ENCODE results near the gene ZMYND19.
"Not testable (repeated sequence)": the region's sequence is repeated elsewhere in the genome, so short reads cannot be mapped to it uniquely, and the experiment has no call there.

The ZMYND19 gene

GRCh38 chr9:137589441-137590122 lies 730 bp downstream of the ZMYND19 start:
- DNase-seq (ENCODE audit: low read depth in 2 of 2): no peak

GRCh38 chr9:137588891-137589290 lies 1.4 kb downstream of the ZMYND19 start:
- DNase-seq (ENCODE audit: low read depth in 2 of 2): no peak

- DNase-seq (ENCODE audit: low read depth in 2 of 2): no peak
Measured at GRCh38 chr9:137588311-137588710, 2.0 kb downstream of the ZMYND19 start.

GRCh38 chr9:137586854-137587253 lies 3.5 kb downstream of the ZMYND19 start:
- DNase-seq (ENCODE audit: low read depth in 2 of 2): no peak

- DNase-seq (ENCODE audit: low read depth in 2 of 2): no peak
Measured at GRCh38 chr9:137583957-137584356, 6.4 kb downstream of the ZMYND19 start.

- no peak for DNase-seq (ENCODE audit: low read depth in 2 of 2)
Measured at GRCh38 chr9:137583347-137583746, 7.0 kb downstream of the ZMYND19 start.

- no peak for DNase-seq (ENCODE audit: low read depth in 2 of 2)
Measured at GRCh38 chr9:137582286-137582860, 7.9 kb downstream of the ZMYND19 start.

- DNase-seq (ENCODE audit: low read depth in 2 of 2): no peak
Measured at GRCh38 chr9:137581361-137582285, 8.7 kb downstream of the ZMYND19 start.

GRCh38 chr9:137580954-137581322 lies 9.4 kb downstream of the ZMYND19 start:
- no peak for DNase-seq (ENCODE audit: low read depth in 2 of 2)

GRCh38 chr9:137580209-137580953 lies 9.9 kb downstream of the ZMYND19 start:
- DNase-seq (ENCODE audit: low read depth in 2 of 2): no peak

- DNase-seq (ENCODE audit: low read depth in 2 of 2): no peak
Measured at GRCh38 chr9:137579259-137579604, 11.1 kb downstream of the ZMYND19 start.

- DNase-seq (ENCODE audit: low read depth in 2 of 2): peak; percentile 83 to 92
Measured at GRCh38 chr9:137578518-137579258, 11.6 kb downstream of the ZMYND19 start, which contains the start of gene DPH7. Gene DPH7 (minus strand): TSS chr9:137578925. CDS start chr9:137578777, 148 bp downstream.

- no peak for DNase-seq (ENCODE audit: low read depth in 2 of 2)
Measured at GRCh38 chr9:137575716-137576411, 14.4 kb downstream of the ZMYND19 start.

- DNase-seq (ENCODE audit: low read depth in 2 of 2): no peak
Measured at GRCh38 chr9:137575364-137575715, 15.0 kb downstream of the ZMYND19 start.

- DNase-seq (ENCODE audit: low read depth in 2 of 2): no peak
Measured at GRCh38 chr9:137574192-137574591, 16.1 kb downstream of the ZMYND19 start.

GRCh38 chr9:137570566-137570965 lies 19.7 kb downstream of the ZMYND19 start:
- no peak for DNase-seq (ENCODE audit: low read depth in 2 of 2)

- DNase-seq (ENCODE audit: low read depth in 2 of 2): no peak
Measured at GRCh38 chr9:137569609-137570203, 20.6 kb downstream of the ZMYND19 start.

- DNase-seq (ENCODE audit: low read depth in 2 of 2): not testable (repeated sequence)
Measured at GRCh38 chr9:137568445-137568844, 21.9 kb downstream of the ZMYND19 start.

GRCh38 chr9:137564817-137565411 lies 25.4 kb downstream of the ZMYND19 start:
- DNase-seq (ENCODE audit: low read depth in 2 of 2): no peak

- DNase-seq (ENCODE audit: low read depth in 2 of 2): no peak
Measured at GRCh38 chr9:137564134-137564533, 26.2 kb downstream of the ZMYND19 start.

Measured in stimulated activated CD8-positive, alpha-beta memory T cell treated with anti-CD3 and anti-CD28 coated beads, Interleukin-7, amount 100 ng/mL, for 4 hours (primary cell).